Colon (tissue), 2 donors: ENCODE measurements around the gene C4orf50.

Experiments
- FAIRE-seq: peaks from 2 replicates; lab custom pipeline; 2012; peaks lifted over from hg19 to GRCh38; lab: Jason Lieb, UNC
- donor health status: control.
- donor health status: control.

Gene C4orf50

DNA sequence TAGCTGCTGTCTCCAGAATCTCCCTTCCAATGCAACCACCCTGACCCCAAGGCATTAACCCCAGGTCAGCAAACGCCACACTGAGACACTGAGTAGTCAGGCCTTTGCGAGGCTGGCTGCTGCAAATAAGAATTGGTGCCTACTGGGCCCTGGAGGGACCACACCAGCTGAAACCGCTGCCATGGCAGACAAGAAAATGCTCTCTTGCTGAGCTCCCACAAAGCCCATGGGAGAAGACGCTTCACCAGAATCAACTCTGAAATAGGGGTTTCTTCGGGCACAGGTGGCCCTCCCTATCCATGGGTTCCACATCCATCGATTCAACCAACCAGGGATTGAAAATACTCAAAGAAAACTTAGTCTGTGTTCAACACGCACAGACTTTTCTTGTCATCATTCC is 98.7 kb downstream of the C4orf50 start:
- no peak for FAIRE-seq

DNA sequence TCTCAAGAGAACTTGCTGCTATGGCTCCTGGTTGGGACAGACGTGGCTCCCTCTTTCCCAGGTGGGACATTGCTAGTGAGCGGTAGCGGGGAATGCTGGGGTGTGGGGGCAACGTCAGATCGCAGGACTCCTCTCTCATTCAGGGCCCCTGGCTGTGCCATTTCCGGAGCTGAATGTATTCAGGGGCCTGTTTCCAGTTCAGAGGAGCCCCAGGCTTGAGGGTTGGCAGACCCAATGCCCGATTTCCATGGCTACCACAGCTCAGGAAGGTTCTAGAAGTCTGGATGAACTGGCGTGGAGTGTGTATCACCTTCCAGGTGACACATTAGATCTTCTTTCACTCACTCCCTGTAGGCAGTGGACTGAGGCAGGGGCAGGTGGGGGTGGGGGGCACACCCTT is 99.2 kb downstream of the C4orf50 start:
- no peak for FAIRE-seq

GRCh38 chr4:5918331-5918985 is 99.8 kb downstream of the C4orf50 start:
- no peak for FAIRE-seq

DNA sequence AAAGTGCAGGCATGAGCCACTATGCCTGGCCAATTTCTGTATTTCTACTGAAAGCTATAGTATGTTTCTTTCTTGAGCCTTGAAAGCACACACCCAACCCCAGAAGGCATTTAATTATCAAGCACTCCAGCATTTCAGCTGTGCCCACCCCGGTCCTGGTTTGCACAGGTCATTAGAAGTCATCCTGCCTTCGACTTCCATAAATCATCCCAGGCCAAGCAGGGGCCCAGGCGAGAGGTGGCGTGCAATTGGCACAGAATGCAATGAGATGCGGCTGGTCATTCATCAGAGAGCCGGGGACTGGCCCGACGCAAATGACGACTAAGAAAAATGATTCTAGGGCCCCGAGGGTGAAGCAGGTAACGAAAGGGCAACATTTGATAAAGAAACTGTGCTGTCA is 100.6 kb downstream of the C4orf50 start:
- FAIRE-seq = no peak

- no peak for FAIRE-seq
Measured at GRCh38 chr4:5916229-5916628, 102.0 kb downstream of the C4orf50 start.

DNA sequence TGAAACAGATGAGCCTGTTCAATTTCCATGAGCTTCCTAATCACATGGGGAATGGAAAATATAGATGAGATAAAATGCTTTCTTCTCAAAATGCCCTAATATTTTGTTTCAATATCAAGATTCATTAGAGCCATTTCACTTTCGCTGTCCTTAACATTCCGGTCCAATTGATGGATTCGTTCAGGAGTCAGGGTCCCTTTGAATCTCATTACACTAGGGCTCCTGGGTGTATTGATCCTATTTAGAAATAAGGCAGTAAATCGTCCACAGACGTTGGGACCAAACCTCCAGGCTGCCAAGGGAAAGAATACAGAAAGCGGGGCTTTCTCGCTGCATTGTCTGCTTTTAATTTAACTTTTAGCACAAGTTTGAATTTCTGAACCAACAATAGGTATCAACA is 104.8 kb downstream of the C4orf50 start:
- FAIRE-seq = no peak

DNA sequence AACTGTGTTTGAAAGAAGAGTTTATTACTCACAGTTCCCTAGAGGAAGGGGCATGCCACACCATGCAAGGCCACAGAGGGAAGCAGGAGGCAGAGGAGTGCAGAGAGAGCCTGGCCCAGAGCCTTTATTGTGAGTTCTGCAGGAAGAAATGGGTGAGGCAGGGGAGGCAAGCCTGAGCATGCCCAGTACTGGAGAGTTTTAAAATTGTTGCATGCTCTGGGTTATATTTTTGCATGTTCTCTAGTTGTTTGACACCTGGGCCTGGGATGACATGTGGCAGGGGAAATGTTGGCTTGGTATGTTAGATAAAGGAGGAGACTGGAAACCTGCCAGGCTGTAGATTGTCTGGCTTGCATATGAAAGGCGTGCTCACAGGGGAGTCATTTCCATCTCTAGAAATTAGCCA is 105.6 kb downstream of the C4orf50 start:
- FAIRE-seq = no peak

DNA sequence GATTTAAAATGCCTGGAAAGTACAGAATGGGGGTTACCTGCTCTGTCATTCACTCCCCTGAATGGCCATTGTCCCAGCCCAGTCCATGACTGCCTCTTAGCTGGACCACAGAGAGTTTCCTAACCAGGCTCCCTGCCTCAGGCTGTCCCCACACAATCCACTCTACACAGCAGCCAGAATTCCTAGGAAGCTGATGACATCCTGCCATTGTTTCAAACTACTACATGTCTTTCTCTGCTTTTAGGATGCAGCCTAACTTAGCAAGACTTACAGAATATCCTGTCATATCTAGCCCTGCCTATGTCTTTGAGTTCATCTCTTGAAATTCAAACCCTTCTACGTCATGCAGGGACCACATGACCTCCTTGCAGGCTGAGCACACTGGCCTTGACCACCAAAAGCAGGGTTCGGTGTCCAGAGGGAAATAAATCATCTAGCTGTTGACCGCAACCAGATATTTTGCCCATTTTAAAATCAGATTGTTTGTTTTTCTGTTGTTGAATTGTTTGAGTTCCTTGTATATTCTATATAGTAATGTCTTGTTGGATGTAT is 109.3 kb downstream of the C4orf50 start:
- no peak for FAIRE-seq

DNA sequence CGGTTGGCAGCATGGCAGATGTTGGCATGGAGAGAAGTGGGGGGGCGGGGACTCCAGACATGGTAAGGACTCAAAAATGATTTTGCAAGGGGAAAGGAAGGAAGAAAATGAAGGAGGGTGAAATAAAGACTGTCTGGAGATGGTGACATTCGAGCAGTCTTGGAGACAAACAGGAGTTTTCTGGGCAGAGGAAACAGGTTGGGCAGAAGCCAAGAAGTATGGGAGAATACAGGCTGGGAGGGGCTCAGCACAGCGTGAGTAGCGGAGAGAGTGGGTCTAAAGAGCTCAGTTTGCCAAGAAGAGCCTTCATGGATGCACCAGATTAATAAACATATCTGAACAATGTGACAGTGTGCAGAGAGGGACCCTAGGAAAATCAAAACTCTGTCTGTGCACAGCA is 112.0 kb downstream of the C4orf50 start:
- no peak for FAIRE-seq

DNA sequence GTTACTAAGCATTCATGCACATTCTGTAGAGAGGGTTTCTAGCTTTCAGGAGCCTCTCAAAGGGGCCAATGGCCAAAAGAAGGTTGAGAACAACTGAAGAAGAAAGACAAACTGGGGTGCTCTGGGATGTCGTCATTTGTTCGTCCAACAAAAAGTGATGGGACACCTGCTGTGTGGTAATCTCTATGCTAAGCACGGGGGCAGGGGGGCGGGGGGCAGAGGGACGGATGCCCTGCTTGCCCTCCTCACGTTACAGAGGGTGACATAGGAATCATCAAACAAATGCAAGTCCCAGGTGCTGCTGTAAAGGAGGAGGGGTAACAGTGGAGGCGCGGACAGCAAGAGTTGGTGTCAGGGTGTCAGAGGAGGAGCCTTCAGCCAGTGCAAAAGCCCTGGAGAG is 112.5 kb downstream of the C4orf50 start:
- no peak for FAIRE-seq

DNA sequence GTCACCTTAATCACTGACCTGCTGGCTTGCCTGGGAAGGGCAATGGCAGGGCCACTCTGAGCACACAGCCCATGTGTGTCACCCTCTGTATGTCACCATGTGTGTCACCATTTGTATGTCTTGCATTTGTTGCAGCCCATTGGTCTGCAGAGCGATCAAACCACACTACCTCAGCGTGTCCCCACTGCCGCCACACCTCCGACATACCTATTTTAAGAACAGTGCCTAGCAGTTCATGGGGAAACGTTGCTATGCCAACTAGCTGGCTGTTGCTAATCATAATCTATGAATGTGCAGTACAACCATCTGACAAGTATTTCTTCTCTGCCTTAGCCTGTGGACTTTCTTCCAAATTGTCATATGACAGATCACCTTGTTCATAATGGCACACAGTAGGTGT is 117.4 kb downstream of the C4orf50 start:
- no peak for FAIRE-seq

DNA sequence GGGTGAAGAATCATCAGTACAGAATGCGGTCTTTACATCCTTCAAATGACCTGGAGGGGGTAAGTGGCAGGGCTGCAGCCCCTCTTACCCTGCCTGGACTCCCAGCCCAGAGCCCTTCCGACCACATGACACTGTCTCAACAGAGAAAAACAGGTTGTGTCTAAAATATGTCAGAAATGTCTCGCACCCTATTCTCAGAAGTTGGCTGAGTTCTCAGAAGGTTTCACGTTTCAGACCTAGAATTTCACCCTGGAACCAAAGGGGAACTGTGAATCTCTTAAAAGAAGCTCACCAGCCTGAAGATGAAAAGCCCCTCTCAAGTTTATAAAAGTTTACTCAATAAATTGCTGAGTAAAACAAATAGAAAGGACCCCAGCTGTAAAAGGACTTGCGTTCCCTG is 118.3 kb downstream of the C4orf50 start:
- FAIRE-seq = no peak

- no peak for FAIRE-seq
Measured at GRCh38 chr4:5899396-5899795, 118.8 kb downstream of the C4orf50 start.

DNA sequence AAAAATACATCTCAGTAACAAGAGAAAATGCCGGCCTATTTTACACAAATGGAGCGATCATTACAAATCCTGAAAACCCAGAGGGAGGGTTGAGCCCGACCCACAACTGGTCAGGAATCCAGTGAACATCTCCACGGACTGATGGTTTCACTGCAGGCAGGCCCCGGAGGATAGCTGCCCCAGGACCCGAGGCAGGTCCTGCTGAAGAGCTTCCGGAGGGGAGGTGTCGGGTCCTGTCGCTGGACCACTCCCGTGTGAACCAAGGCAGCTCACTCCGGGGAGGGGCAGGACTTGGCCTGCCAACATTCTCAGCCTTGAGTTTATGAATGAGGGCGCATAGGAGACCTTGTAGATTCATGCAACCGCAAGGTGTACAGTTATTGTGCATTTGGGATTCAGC is 120.6 kb downstream of the C4orf50 start:
- no peak for FAIRE-seq

DNA sequence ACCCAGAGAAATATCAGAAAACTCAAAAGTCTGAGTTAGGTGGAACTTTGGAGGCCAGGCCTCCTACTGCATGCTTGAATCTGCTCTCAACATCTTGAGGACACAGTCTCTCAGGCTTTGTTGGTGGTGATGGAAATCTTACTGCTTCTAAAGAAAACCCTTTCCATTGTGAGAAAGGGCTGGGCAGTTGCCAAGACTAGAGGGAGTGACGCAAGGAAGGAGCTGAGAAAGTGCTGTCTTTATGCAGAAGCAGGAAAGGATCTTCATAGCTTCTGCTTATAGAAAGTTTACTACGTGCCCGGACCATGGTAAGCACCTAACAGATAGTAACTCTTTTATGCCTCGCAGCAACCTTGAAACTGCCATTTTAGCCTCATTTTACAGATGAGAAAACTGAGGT is 122.9 kb downstream of the C4orf50 start:
- FAIRE-seq = no peak

GRCh38 chr4:5894266-5894665 is 124.0 kb downstream of the C4orf50 start:
- no peak for FAIRE-seq

DNA sequence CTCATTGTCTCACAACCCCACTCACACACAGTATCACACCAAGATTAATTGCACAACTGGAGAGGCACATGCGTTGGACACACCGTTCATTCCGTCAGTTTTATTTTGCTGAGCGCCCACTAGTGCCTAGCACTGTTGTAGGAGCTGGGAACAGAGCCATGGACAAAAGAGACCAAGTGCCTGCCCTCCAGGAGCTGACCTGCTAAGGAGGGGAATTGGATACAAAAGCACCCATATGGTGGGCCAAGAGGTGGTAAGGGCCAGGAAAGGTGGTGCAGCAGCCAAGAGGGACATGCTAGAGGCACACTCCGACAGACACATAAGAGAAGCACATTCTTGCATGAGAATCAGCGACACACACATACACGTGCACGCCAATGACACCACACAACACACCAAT is 124.6 kb downstream of the C4orf50 start:
- no peak for FAIRE-seq

- FAIRE-seq = no peak
Measured at GRCh38 chr4:5893004-5893580, 125.1 kb downstream of the C4orf50 start, which contains the start of gene CRMP1. TSS of gene CRMP1 (minus strand) at chr4:5893086. CDS start at chr4:5892969, 117 bp downstream.

DNA sequence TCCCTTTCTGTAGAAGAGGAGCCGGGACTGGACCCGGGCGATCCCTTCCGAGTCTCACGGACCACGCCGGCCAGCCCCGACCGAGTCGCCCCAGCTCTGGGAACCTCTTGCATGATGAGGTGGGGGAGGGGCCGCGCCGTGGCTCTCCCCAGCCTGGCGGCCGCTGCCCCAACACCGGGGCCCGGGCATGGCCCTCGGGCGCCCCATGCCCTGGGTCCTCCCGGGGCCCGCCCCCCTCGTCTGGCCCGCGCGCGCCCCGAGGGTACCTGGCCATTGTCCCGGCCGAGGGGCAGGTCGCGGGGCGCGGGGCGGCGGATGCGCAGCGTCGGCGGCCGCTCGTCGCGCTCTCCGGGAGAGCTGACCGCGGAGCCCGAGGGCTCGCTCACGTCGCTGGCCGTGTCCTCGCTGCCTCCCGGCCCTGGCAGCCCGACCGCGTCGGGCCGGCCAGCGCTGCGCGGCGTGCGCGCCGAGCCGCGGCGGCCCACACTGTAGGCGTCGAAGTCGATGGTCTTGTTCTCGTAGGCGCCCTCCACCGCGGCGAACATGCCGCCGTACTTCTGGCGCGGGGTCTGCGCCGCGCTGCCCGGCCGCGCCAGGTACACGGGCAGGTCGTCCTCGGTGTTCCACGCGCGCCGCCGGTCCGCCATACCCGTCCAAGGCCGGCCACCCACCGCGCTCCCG is 125.8 kb downstream of the C4orf50 start:
- FAIRE-seq = no peak

- FAIRE-seq = no peak
Measured at GRCh38 chr4:5891563-5892322, 126.5 kb downstream of the C4orf50 start.

DNA sequence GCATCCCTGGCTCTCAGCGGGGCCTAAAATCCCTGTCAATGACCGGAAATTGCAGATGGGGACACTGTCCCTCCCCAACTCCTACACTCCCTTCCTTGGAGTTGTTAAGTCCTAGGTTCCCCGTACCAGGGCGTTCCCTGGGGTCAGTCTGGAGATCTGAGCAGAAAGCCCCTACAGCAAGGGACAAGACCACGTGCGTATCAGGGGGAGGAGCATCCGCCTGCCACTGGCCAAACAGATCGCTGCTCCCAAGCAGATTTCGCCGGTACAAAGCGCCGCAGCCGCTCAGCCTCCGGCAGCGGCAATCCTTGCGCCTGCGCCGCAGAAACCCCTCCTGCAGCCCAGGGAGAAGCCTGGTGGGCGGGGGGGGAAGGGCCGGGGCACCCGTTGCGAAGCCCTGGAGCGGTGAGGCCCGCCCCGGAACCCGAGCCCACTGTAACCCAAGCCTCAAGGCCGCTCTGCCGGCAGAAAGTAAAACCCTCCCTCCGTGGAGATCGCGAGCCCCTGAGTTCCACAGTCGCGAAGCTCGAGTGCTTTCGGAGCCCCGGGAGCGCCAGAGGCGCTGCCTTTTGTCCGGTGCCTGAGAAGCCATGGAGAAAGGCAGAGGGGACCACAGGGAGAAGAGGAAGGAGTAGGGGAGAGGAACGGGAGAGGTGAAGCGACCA is 128.0 kb downstream of the C4orf50 start:
- no peak for FAIRE-seq
